Measurements from ENCODE around the gene HOXC9.

DNA sequence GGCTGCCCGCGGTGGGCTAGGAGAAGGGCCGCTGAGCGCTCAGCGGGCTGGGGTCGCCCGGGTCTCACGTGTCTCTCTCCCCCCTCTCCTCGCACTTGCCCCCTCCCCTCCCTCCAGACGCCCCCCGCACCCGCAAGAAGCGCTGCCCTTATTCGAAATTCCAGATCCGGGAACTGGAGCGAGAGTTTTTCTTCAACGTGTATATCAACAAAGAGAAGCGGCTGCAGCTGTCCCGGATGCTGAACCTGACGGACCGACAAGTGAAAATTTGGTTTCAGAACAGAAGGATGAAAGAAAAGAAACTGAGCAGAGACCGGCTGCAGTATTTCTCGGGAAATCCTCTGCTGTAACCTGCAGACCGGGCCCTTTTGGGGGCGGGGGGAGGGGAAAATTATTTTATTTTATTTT, 24.9 kb upstream of the HOXC9 start:
- TF ChIP-seq POLR2A (IDR thresholded peaks at IDR 0.05): no peak
- TF ChIP-seq, protein P1, sequence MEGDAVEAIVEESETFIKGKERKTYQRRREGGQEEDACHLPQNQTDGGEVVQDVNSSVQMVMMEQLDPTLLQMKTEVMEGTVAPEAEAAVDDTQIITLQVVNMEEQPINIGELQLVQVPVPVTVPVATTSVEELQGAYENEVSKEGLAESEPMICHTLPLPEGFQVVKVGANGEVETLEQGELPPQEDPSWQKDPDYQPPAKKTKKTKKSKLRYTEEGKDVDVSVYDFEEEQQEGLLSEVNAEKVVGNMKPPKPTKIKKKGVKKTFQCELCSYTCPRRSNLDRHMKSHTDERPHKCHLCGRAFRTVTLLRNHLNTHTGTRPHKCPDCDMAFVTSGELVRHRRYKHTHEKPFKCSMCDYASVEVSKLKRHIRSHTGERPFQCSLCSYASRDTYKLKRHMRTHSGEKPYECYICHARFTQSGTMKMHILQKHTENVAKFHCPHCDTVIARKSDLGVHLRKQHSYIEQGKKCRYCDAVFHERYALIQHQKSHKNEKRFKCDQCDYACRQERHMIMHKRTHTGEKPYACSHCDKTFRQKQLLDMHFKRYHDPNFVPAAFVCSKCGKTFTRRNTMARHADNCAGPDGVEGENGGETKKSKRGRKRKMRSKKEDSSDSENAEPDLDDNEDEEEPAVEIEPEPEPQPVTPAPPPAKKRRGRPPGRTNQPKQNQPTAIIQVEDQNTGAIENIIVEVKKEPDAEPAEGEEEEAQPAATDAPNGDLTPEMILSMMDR (IDR thresholded peaks at IDR 0.05): no peak
